Endometrial microvascular endothelial cells (primary cell): ENCODE measurements around the gene CDCP2. TPM values are rescaled to one million over a fixed set of nuclear protein-coding genes. Genes with fewer than 3 reads are reported as not detected.
"Not testable (repeated sequence)": the region's sequence is repeated elsewhere in the genome, so short reads cannot be mapped to it uniquely, and the experiment has no call there.

ENCODE experiments used
- in situ Hi-C: cut with HindIII; loops from 2 replicates; pipeline ENCODE4 v1.10.0; 2017; ENCODE audit warnings: low sequenced_read_pairs, low pct_unique_long_range_greater_than_20kb; ENCODE audit errors: inconsistent ontology term
- total RNA-seq: library from RNA; depleted of rRNA; stranded (reverse); fragments of >200 nt; gene quantifications from one replicate; pipeline ENCODE4 v1.2.3, GENCODE V29; 2015; ENCODE audit errors: inconsistent ontology term

The CDCP2 gene
- total RNA-seq, 1 donor from 2014 or later, result not detected

GRCh38 chr1:54121482-54122134, 31.2 kb downstream of the CDCP2 start:
- in situ Hi-C loops, result no loop called here

DNA sequence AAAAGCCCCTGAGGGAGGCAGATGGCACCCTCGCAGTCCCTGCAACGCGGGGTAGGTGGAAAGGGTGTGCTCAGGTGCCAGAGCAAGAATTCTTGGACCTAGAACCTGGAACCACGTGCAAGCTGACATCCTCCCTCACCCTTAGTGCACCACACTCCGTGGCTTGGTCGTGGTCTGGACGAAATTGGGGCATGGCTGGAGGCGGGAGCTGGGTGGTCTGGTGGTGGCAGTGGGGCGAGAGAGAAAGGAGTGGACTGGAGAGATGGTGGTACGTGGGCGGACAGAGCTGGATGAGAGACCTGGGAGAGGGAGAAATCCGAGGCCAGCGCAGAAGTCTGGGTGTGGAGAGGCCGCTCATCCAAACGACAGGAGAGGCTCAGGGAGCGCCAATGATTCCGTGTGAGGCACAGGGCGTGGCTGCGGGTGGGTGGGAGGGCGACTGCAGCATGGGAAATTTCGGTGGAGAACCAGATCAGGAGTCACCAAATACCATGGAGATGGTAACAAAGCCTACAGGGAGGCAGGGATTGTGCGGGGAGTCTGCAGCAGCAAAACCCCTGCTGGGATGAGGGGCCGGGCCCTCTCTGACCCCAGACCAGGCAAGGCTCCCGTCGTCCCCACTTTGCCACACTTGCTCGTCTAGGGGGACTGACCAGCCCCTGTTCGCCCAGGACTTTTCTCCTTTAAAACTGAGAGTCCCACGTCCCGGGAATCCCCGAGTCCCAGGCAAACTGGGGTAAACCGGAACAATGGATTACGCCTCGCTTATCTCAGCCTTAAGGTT, 31.9 kb downstream of the CDCP2 start:
- in situ Hi-C loops, result no loop called here

DNA sequence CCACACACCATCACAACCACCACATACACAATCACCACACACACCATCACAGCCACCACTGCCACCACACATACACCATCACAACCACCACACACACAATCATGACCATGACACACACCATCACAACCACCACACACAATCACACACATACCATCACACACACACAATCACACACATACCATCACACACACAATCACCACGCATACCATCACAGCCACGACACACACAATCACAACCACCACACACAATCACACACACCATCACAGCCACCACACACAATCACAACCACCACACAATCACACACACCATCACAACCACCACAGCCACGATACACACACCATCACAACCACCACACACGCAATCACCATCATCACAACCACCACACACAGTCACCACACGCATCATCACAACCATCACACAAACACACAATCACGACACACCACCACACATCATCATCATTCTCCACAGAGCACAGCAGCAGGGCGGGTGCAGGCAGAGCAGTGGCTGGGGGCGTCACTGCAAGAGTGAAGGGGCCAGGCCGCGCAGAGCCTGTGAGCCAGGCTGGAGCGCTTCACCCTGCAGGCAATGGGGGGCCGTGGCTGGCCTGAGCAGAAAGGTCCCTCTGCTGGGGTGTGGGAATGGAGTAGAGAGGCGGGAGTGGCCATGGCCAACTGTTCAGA, 32.6 kb downstream of the CDCP2 start:
- in situ Hi-C loops, result no loop called here

GRCh38 chr1:54118704-54119103, 34.1 kb downstream of the CDCP2 start:
- in situ Hi-C loops, result no loop called here

- in situ Hi-C loops, result no loop called here
Observed at GRCh38 chr1:54117815-54118563, 34.8 kb downstream of the CDCP2 start.

DNA sequence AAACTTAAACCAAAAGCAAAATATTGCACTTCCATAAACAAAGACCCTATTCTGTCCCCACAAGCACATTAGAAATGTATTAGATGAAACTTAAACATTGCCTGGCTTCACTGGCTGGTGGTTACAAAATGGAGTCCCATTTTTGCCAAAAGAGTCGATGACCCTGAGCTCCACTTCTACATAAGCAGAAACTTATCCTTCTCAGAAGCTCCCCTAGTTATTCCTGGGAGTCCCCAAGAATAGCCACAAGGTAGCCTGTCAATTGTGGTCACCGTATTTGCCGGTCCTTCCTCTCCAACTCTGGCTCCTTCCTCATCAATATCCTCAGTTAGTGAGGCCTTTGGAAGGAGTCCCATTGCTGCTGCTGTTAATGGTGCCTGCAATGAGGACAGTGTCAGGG, 37.3 kb downstream of the CDCP2 start:
- in situ Hi-C loops, result no loop called here

- in situ Hi-C loops, result no loop called here
Observed at GRCh38 chr1:54114955-54115354, 37.8 kb downstream of the CDCP2 start.

GRCh38 chr1:54114001-54114400, 38.8 kb downstream of the CDCP2 start:
- in situ Hi-C loops, result no loop called here

DNA sequence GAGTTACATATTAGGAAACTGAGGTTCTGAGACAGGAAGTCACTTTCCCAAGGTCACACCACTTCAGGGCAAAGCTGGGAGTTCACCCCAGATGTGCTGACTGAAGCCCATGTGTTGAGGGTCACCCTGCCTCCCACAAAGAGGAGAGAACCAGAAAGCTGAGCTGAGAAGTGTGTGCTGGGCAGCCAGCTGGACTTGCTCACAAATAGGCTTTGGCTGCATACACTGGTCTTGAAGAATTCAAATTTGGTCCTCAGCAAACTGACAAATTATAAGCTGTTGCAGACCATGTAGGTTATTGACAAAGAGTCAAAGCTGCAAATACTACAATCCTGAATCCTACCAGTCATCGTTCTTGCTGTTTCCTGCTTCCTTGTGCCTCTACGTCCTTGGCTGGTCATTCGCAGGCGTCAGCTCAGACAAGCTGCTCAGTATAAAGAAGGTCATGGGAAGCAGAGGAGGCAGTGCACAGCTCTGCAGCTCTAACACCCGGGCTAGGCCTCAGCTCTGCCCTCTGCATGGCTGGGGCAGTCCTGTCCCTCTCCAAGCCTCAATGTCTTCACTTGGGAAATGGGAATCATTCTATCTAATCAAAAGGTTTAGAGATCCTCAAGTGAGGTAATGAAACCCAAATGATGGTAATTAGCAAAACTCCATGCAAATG, 40.0 kb downstream of the CDCP2 start:
- in situ Hi-C loops, result no loop called here

DNA sequence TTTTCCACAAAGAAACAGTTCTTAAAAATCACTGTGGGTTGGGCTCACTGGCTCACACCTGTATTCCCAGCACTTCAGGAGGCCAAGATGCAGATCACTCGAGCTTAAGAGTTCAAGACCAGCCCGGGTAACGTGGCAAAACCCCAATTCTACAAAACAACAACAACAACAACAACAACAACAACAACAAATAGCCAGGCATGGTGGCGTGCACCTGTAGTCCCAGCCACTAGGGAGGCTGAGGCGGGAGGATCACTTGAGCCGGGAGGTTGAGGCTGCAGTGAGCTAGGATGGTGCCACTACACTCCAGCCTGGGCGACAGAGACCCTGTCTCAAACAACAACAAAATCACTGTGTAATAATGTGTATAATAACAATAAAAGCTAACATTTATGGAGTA, 40.8 kb downstream of the CDCP2 start:
- in situ Hi-C loops, result no loop called here

GRCh38 chr1:54111624-54112023, 41.2 kb downstream of the CDCP2 start:
- in situ Hi-C loops, result no loop called here

- in situ Hi-C loops, result no loop called here
Observed at GRCh38 chr1:54110996-54111395, 41.8 kb downstream of the CDCP2 start.

GRCh38 chr1:54109129-54110090, 43.4 kb downstream of the CDCP2 start:
- in situ Hi-C loops, result no loop called here

GRCh38 chr1:54108156-54108555, 44.6 kb downstream of the CDCP2 start:
- in situ Hi-C loops, result no loop called here

GRCh38 chr1:54107131-54107530, 45.7 kb downstream of the CDCP2 start:
- in situ Hi-C loops, result no loop called here

GRCh38 chr1:54105736-54106269, 47.0 kb downstream of the CDCP2 start:
- in situ Hi-C loops, result no loop called here

- in situ Hi-C loops, result no loop called here
Observed at GRCh38 chr1:54105080-54105479, 47.7 kb downstream of the CDCP2 start.

DNA sequence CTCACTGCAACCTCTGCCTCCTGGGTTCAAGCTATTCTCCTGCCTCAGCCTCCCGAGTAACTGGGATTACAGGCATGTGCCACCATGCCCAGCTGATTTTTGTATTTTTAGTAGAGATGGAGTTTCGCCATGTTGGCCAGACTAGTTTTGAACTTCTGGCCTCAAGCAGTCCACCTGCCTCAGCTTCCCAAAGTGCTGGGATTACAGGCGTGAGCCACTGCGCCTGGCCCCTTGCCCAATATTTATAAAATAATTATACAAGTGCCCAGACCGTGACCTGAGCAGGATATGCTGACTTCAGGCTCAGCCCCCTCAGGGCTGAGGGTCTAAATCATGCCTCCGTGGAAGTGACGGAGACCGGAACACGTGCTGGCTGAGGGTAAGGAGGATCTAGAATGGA, 48.2 kb downstream of the CDCP2 start:
- in situ Hi-C loops, result not testable (repeated sequence)
